Suprapubic skin (tissue), 4 donors: Measurements from ENCODE around the gene CACNA1D. TPM values are rescaled to one million over a fixed set of nuclear protein-coding genes. Genes with fewer than 3 reads are reported as not detected.

Experiments used
- DNase-seq, 2 donors: peaks; one replicate each; pipeline ENCODE4 v3.0.0-alpha.2; 2019; ENCODE audit warnings: low spot score in 2 of 2
- H3K27ac ChIP-seq: fragments of 200-600 bp; sonication (generic); one replicate; pipeline ENCODE4 v1.5.1; 2019
- H3K27me3 ChIP-seq: fragments of 200-600 bp; sonication (generic); one replicate; pipeline ENCODE4 v1.5.1; 2019
- H3K36me3 ChIP-seq: fragments of 200-600 bp; sonication (generic); one replicate; pipeline ENCODE4 v1.5.1; 2019
- H3K4me1 ChIP-seq: fragments of 200-600 bp; sonication (generic); one replicate; pipeline ENCODE4 v1.5.1; 2019
- H3K4me3 ChIP-seq: fragments of 200-600 bp; sonication (generic); one replicate; pipeline ENCODE4 v1.5.1; 2019; ENCODE audit warnings: mild to moderate bottlenecking
- H3K9me3 ChIP-seq: fragments of 200-600 bp; sonication (generic); one replicate; pipeline ENCODE4 v1.5.1; 2019
- CTCF ChIP-seq, 2 donors: fragments of 200-600 bp in 1 of 2; fragments of 450-650 bp in 1 of 2; sonication (generic) in 1 of 2; IDR thresholded peaks; one replicate each; pipeline ENCODE4 v1.5.1; 2016 to 2019; ENCODE audit warnings: antibody characterized with exemption in 2 of 2, mild to moderate bottlenecking in 1 of 2, moderate library complexity in 1 of 2
- EP300 ChIP-seq: sonication (generic); formaldehyde crosslinking; IDR thresholded peaks from one replicate; pipeline ENCODE4 v1.6.1; 2017; ENCODE audit warnings: antibody characterized with exemption
- POLR2A ChIP-seq, 2 donors: fragments of 450-650 bp; IDR thresholded peaks; one replicate each; pipeline ENCODE4 v1.6.1; 2017; ENCODE audit warnings: antibody characterized with exemption in 2 of 2, mild to moderate bottlenecking in 2 of 2, moderate library complexity in 2 of 2
- POLR2AphosphoS5 ChIP-seq, 3 donors: sonication (generic); formaldehyde crosslinking; IDR thresholded peaks; one replicate each; pipeline ENCODE4 v1.6.1; 2017; ENCODE audit warnings: antibody characterized with exemption in 3 of 3
- WGBS: methylation state at CpG from one replicate; pipeline ENCODE4 v1.1.5; 2018; 5-methylcytosine and 5-hydroxymethylcytosine counted together
- total RNA-seq, 4 donors: library from RNA; depleted of rRNA; stranded (reverse); fragments of >200 nt; gene quantifications; one replicate each; pipeline ENCODE4 v1.1.0, GENCODE V29; 2016

The CACNA1D gene
- total RNA-seq, 4 donors from 2014 or later, result 1.9 to 28.2 (median 6.3) TPM

GRCh38 chr3:53845103-53845880 is 350.9 kb downstream of the CACNA1D start:
- H3K36me3 ChIP-seq, result no peaks in the 10 kb centered on the region
- H3K27me3 ChIP-seq, result peaks cover 16% of the 10 kb centered on the region
- TF ChIP-seq EP300 (no peak), POLR2AphosphoS5 (IDR thresholded peaks at IDR 0.05) (no peak), CTCF (IDR thresholded peaks at IDR 0.05) (no peak), POLR2A (IDR thresholded peaks at IDR 0.05) (no peak)
- H3K4me1 ChIP-seq, result peaks cover 17% of the 10 kb centered on the region
- WGBS, result 25% methylated on average over 11 of the region's 25 CpGs
- no peak for DNase-seq
- H3K9me3 ChIP-seq, result no peaks in the 10 kb centered on the region
- H3K4me3 ChIP-seq, result peak overlapping the region; percentile 73
- H3K27ac ChIP-seq, result peak overlapping the region; percentile 73

GRCh38 chr3:53845881-53846133 is 351.4 kb downstream of the CACNA1D start:
- Histone ChIP-seq H3K4me3 (peak overlapping the region; percentile 73), H3K9me3 (no peaks in the 10 kb centered on the region), H3K36me3 (no peaks in the 10 kb centered on the region), H3K27me3 (peaks cover 16% of the 10 kb centered on the region), H3K4me1 (peaks cover 17% of the 10 kb centered on the region), H3K27ac (peak overlapping the region; percentile 73)
- DNase-seq, result no peak
- TF ChIP-seq CTCF (IDR thresholded peaks at IDR 0.05) (no peak), POLR2A (IDR thresholded peaks at IDR 0.05) (no peak), EP300 (no peak), POLR2AphosphoS5 (IDR thresholded peaks at IDR 0.05) (no peak)
- 2% methylated on average over 11 of the region's 34 CpGs for WGBS

- Histone ChIP-seq H3K27me3 (peaks cover 16% of the 10 kb centered on the region), H3K27ac (peak within 1 kb of the TSS; percentile 73), H3K9me3 (no peaks in the 10 kb centered on the region), H3K4me3 (peak within 1 kb of the TSS; percentile 73), H3K4me1 (peaks cover 17% of the 10 kb centered on the region), H3K36me3 (no peaks in the 10 kb centered on the region)
- TF ChIP-seq POLR2A (IDR thresholded peaks at IDR 0.05), result no peak
- no peak for TF ChIP-seq EP300
- TF ChIP-seq POLR2AphosphoS5 (IDR thresholded peaks at IDR 0.05), result no peak
- no peak for TF ChIP-seq CTCF (IDR thresholded peaks at IDR 0.05)
- 12% methylated on average over 13 of the region's 91 CpGs for WGBS
- DNase-seq, result no peak
These were observed 351.9 kb downstream of the CACNA1D start, which contains the start of the genes CHDH and IL17RB for GRCh38 chr3:53846134-53846850. TSS of gene CHDH (minus strand) at chr3:53846419. CDS start at chr3:53824008, 22,411 bp downstream. TSS of gene IL17RB (plus strand) at chr3:53846568. CDS start at chr3:53846589, 21 bp downstream.

GRCh38 chr3:53846851-53847155 is 352.4 kb downstream of the CACNA1D start:
- no peaks in the 10 kb centered on the region for H3K9me3 ChIP-seq
- peaks cover 17% of the 10 kb centered on the region for H3K4me1 ChIP-seq
- no peak overlapping the region for H3K27ac ChIP-seq
- no peaks in the 10 kb centered on the region for H3K36me3 ChIP-seq
- no peak for DNase-seq
- peaks cover 16% of the 10 kb centered on the region for H3K27me3 ChIP-seq
- peak overlapping the region; percentile 73 for H3K4me3 ChIP-seq
- 65% methylated on average over 10 of the region's 10 CpGs for WGBS
- TF ChIP-seq POLR2AphosphoS5 (IDR thresholded peaks at IDR 0.05) (no peak), CTCF (IDR thresholded peaks at IDR 0.05) (no peak), EP300 (no peak), POLR2A (IDR thresholded peaks at IDR 0.05) (no peak)

DNA sequence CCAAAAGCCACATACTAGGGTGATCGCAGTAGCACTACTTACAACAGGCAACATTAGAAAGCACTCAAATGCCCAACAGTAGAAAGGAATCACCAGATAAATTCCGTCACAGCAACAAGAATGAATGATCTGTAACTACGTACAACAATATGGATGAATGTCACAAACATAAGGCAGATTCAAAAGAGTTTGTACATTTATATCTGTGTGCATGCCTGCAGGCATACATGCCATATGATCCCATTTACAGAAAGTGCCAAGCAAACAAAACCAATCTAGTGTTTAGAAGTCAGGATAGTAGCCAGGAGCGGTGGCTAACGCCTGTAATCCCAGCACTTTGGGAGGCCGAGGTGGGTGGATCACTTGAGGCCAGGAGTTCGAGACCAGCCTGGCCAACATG is 355.5 kb downstream of the CACNA1D start:
- Histone ChIP-seq H3K9me3 (no peaks in the 10 kb centered on the region), H3K4me3 (no peak overlapping the region), H3K27me3 (peaks cover 16% of the 10 kb centered on the region), H3K27ac (no peak overlapping the region), H3K4me1 (peaks cover 16% of the 10 kb centered on the region), H3K36me3 (no peaks in the 10 kb centered on the region)
- WGBS, result 95% methylated on average over 7 of the region's 7 CpGs
- TF ChIP-seq CTCF (IDR thresholded peaks at IDR 0.05), result no peak
- no peak for TF ChIP-seq POLR2AphosphoS5 (IDR thresholded peaks at IDR 0.05)
- TF ChIP-seq POLR2A (IDR thresholded peaks at IDR 0.05), result no peak
- no peak for TF ChIP-seq EP300
- no peak for DNase-seq
